NCI-H2171 (cell line): ENCODE results near the gene RBMS3.

Experiments used
- DNase-seq: peaks from one replicate; lab custom pipeline; 2025; lab: John Stamatoyannopoulos, UW

RBMS3 gene

GRCh38 chr3:29890801-29891200, 609.9 kb downstream of the RBMS3 start:
- no peak for DNase-seq

- DNase-seq: no peak
Measured at GRCh38 chr3:29892976-29893554, 612.2 kb downstream of the RBMS3 start.

GRCh38 chr3:29896856-29897255, 616.0 kb downstream of the RBMS3 start:
- DNase-seq: no peak

- DNase-seq: no peak
Measured at GRCh38 chr3:29898171-29898965, 617.5 kb downstream of the RBMS3 start.

GRCh38 chr3:29899021-29899420, 618.1 kb downstream of the RBMS3 start:
- no peak for DNase-seq

- no peak for DNase-seq
Measured at GRCh38 chr3:29901097-29901496, 620.2 kb downstream of the RBMS3 start.

- DNase-seq: no peak
Measured at GRCh38 chr3:29903600-29903999, 622.7 kb downstream of the RBMS3 start.

GRCh38 chr3:29906906-29907305, 626.0 kb downstream of the RBMS3 start:
- DNase-seq: no peak

- no peak for DNase-seq
Measured at GRCh38 chr3:29912600-29913288, 631.9 kb downstream of the RBMS3 start.

- no peak for DNase-seq
Measured at GRCh38 chr3:29914861-29915524, 634.1 kb downstream of the RBMS3 start.

GRCh38 chr3:29919571-29919970, 638.7 kb downstream of the RBMS3 start:
- DNase-seq: no peak

GRCh38 chr3:29922992-29923746, 642.3 kb downstream of the RBMS3 start:
- DNase-seq: no peak

- DNase-seq: no peak
Measured at GRCh38 chr3:29924783-29925561, 644.1 kb downstream of the RBMS3 start.

GRCh38 chr3:29926378-29926777, 645.5 kb downstream of the RBMS3 start:
- DNase-seq: no peak

- no peak for DNase-seq
Measured at GRCh38 chr3:29932696-29933325, 651.9 kb downstream of the RBMS3 start.

- DNase-seq: no peak
Measured at GRCh38 chr3:29933802-29934490, 653.1 kb downstream of the RBMS3 start.

- no peak for DNase-seq
Measured at GRCh38 chr3:29934751-29935150, 653.9 kb downstream of the RBMS3 start.

- DNase-seq: no peak
Measured at GRCh38 chr3:29936054-29936453, 655.2 kb downstream of the RBMS3 start.

GRCh38 chr3:29936766-29937165, 655.9 kb downstream of the RBMS3 start:
- no peak for DNase-seq

- no peak for DNase-seq
Measured at GRCh38 chr3:29937185-29937584, 656.3 kb downstream of the RBMS3 start.
